HepG2 (cell line): ENCODE data around the gene CBLC. TPM values are rescaled to one million over a fixed set of nuclear protein-coding genes. Genes with fewer than 3 reads are reported as not detected.

Experiments used
- CBX2 ChIP-seq, 2 experiments: fragments of 200-600 bp in 1 of 2; sonication (generic); formaldehyde crosslinking in 1 of 2; IDR thresholded peaks; 2 replicates each; pipeline versions ENCODE4 v1.7.0 to v1.8.1; 2018 to 2022; ENCODE audit warnings: low read depth in 2 of 2, low read length in 1 of 2, mild to moderate bottlenecking in 1 of 2, missing genetic modification reagents in 1 of 2
- GABPB1 ChIP-seq: IDR thresholded peaks from 2 replicates; pipeline ENCODE4 v1.6.1; 2016; ENCODE audit warnings: mild to moderate bottlenecking, missing genetic modification reagents, moderate library complexity, missing compliant biosample characterization
- HNF4G ChIP-seq, 2 experiments: sonication (generic) in 1 of 2; formaldehyde crosslinking in 1 of 2; IDR thresholded peaks; 2 replicates each; pipeline versions ENCODE4 v1.4.0 to v1.6.1; 2011 to 2020; ENCODE audit warnings: borderline replicate concordance in 2 of 2, low read depth in 2 of 2, mild to moderate bottlenecking in 2 of 2, low read length in 1 of 2, missing genetic modification reagents in 1 of 2, moderate library complexity in 1 of 2
- HOXA7 ChIP-seq: sonication (generic); formaldehyde crosslinking; IDR thresholded peaks from 2 replicates; pipeline ENCODE4 v1.8.1; 2022; ENCODE audit warnings: mild to moderate bottlenecking, missing genetic modification reagents, moderate library complexity
- ISX ChIP-seq: sonication (generic); formaldehyde crosslinking; conservative IDR thresholded peaks from 2 replicates; pipeline ENCODE4 v1.5.0; 2020; ENCODE audit warnings: missing genetic modification reagents
- KDM6A ChIP-seq: IDR thresholded peaks from 2 replicates; pipeline ENCODE4 v1.6.1; 2016; ENCODE audit warnings: low read depth
- NFKB2 ChIP-seq: sonication (generic); formaldehyde crosslinking; IDR thresholded peaks from 2 replicates; pipeline ENCODE4 v1.4.0; 2020; ENCODE audit warnings: missing genetic modification reagents, borderline replicate concordance
- NONO ChIP-seq, 2 experiments: fragments of 450-650 bp in 1 of 2; sonication (generic) in 1 of 2; formaldehyde crosslinking in 1 of 2; IDR thresholded peaks in 1 of 2; conservative IDR thresholded peaks in 1 of 2; 2 replicates each; pipeline versions ENCODE4 v1.6.1 to v1.8.0; 2017 to 2022; ENCODE audit warnings: mild to moderate bottlenecking in 1 of 2, missing genetic modification reagents in 1 of 2, moderate library complexity in 1 of 2
- RXRA ChIP-seq: sonication (generic); formaldehyde crosslinking; IDR thresholded peaks from 2 replicates; pipeline ENCODE4 v1.5.1; 2020; ENCODE audit warnings: missing genetic modification reagents
- RXRB ChIP-seq: IDR thresholded peaks from 2 replicates; pipeline ENCODE4 v1.6.1; 2016; ENCODE audit warnings: borderline replicate concordance, missing genetic modification reagents, missing compliant biosample characterization
- SAP130 ChIP-seq: IDR thresholded peaks from 2 replicates; pipeline ENCODE4 v1.6.1; 2016; ENCODE audit warnings: low read depth
- STAG1 ChIP-seq: sonication (generic); formaldehyde crosslinking; IDR thresholded peaks from 2 replicates; pipeline ENCODE4 v1.4.0; 2020; ENCODE audit warnings: missing genetic modification reagents
- TCF7L2 ChIP-seq: IDR thresholded peaks from 2 replicates; pipeline ENCODE4 v1.6.1; 2011; ENCODE audit warnings: mild to moderate bottlenecking, low read depth, low read length, moderate library complexity
- ZMYM3 ChIP-seq: sonication (generic); formaldehyde crosslinking; IDR thresholded peaks from 2 replicates; pipeline ENCODE4 v1.5.1; 2020; ENCODE audit warnings: mild to moderate bottlenecking, missing genetic modification reagents
- ZNF205 ChIP-seq: IDR thresholded peaks from 2 replicates; pipeline ENCODE4 v1.6.1; 2018; ENCODE audit warnings: missing biosample characterization, missing genetic modification reagents
- ZNF24 ChIP-seq: fragments of 450-650 bp; IDR thresholded peaks from 2 replicates; pipeline ENCODE4 v1.6.1; 2017; ENCODE audit warnings: antibody characterized with exemption, mild to moderate bottlenecking
- ZSCAN20 ChIP-seq: sonication (generic); formaldehyde crosslinking; IDR thresholded peaks from 2 replicates; pipeline ENCODE4 v1.4.0; 2020; ENCODE audit warnings: missing genetic modification reagents, mild to moderate bottlenecking, borderline replicate concordance
- polyA plus RNA-seq, 8 experiments: library from polyadenylated mRNA; depleted of rRNA in 3 of 8; stranded (reverse) in 7 of 8; unstranded in 1 of 8; fragments of >200 nt; fragmentation: Illumina TruSeq in 4 of 8; extraction: Trizol in 4 of 8; gene quantifications; 2 replicates each; pipeline versions ENCODE4 v1.2.1 to v1.2.3, GENCODE V29; 2011 to 2016; ENCODE audit warnings: low read depth in 4 of 8, missing spikeins in 1 of 8, mixed read lengths in 1 of 8; ENCODE audit not compliant: insufficient read depth in 1 of 8
- total RNA-seq, 5 experiments: library from RNA; depleted of rRNA; stranded (reverse); fragments of >200 nt; fragmentation: Illumina TruSeq; extraction: Trizol; gene quantifications; 2 replicates each; pipeline ENCODE4 v1.2.3, GENCODE V29; 2016; ENCODE audit warnings: low read depth in 1 of 5
- TF ChIP-seq, protein P1 (sequence below): IDR thresholded peaks from 2 replicates; pipeline ENCODE4 v1.6.1; 2016; ENCODE audit warnings: mild to moderate bottlenecking
- TF ChIP-seq, protein P2 (sequence below): sonication (generic); formaldehyde crosslinking; IDR thresholded peaks from 2 replicates; pipeline ENCODE4 v1.8.0; 2022; ENCODE audit warnings: mild to moderate bottlenecking, missing genetic modification reagents, moderate library complexity

The CBLC gene
- total and polyA plus RNA-seq, 2 of the 13 experiments (the other 11 are each of a cell fraction or from before 2014, with no cell fraction given) = 1.8 to 2.6 TPM

DNA sequence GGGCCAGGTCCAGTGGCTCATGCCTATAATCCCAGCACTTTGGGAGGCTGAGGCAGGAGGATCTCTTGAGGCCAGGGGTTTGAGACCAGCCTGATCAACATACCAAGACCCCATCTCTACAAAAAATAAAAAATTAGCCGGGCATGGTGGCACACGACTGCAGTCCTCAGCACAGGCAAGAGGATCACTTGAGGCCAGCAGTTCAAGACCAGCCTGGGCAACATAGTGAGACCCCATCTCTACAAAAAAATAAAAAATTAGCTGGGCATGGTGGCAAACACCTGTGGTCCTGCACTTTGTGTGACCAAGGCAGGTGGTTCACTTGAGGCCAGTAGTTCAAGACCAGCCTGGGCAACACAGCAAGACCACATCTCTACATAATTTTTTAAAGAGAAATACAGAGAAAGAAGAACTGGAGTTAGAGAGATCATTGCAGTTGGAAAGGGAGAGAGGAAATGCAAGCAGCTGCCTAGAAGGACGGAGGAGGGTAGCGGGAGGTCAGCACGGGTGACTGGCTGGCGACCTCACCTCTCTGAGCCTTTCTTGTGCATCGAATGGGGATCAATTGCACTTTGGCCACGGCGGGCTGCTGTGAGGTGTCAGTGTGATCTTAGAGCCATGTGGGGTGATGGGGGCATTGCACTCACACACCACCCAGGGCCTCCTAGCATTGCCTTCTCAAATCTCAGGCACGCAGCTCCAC lies 45.1 kb downstream of the CBLC start (continued):
- TF ChIP-seq TCF7L2 (no peak), SAP130 (peak; percentile 21; the same call in 1 of the 2 replicates), ZNF24 (no peak), RXRA (CRISPR knock-in tag) (peak; percentile 86), ISX (CRISPR knock-in tag) (no peak), HNF4G (IDR thresholded peaks at IDR 0.05; ENCODE audit: borderline replicate concordance, low read depth, low read length) (0 out of 2 replicates have a peak, but pooled peaks have one; percentile 25), HNF4G (CRISPR knock-in tag; IDR thresholded peaks at IDR 0.05; ENCODE audit: borderline replicate concordance, low read depth) (no peak), NFKB2 (no peak), ZSCAN20 (no peak), ZNF205 (peak; percentile 78; the same call in 1 of the 2 replicates), KDM6A (CRISPR knock-in tag) (peak; percentile 31; the same call in 1 of the 2 replicates), HOXA7 (CRISPR knock-in tag) (no peak), STAG1 (CRISPR knock-in tag) (no peak), RXRB (CRISPR knock-in tag) (peak; percentile 34), CBX2 (IDR thresholded peaks at IDR 0.05; ENCODE audit: low read depth, low read length) (no peak), CBX2 (CRISPR knock-in tag; IDR thresholded peaks at IDR 0.05; ENCODE audit: low read depth) (no peak), GABPB1 (CRISPR knock-in tag) (no peak), NONO (IDR thresholded peaks at IDR 0.05) (no peak), NONO (CRISPR knock-in tag; conservative IDR thresholded peaks at IDR 0.05) (no peak), ZMYM3 (0 out of 2 replicates have a peak, but pooled peaks have one; percentile 31)
- TF ChIP-seq, protein P1, sequence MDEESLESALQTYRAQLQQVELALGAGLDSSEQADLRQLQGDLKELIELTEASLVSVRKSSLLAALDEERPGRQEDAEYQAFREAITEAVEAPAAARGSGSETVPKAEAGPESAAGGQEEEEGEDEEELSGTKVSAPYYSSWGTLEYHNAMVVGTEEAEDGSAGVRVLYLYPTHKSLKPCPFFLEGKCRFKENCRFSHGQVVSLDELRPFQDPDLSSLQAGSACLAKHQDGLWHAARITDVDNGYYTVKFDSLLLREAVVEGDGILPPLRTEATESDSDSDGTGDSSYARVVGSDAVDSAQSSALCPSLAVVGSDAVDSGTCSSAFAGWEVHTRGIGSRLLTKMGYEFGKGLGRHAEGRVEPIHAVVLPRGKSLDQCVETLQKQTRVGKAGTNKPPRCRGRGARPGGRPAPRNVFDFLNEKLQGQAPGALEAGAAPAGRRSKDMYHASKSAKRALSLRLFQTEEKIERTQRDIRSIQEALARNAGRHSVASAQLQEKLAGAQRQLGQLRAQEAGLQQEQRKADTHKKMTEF = peak; percentile 40; the same call in 1 of the 2 replicates
- TF ChIP-seq, protein P2, sequence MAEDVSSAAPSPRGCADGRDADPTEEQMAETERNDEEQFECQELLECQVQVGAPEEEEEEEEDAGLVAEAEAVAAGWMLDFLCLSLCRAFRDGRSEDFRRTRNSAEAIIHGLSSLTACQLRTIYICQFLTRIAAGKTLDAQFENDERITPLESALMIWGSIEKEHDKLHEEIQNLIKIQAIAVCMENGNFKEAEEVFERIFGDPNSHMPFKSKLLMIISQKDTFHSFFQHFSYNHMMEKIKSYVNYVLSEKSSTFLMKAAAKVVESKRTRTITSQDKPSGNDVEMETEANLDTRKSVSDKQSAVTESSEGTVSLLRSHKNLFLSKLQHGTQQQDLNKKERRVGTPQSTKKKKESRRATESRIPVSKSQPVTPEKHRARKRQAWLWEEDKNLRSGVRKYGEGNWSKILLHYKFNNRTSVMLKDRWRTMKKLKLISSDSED (CRISPR knock-in tag) = no peak
